WTC11 (cell line): ENCODE measurements around the gene IL20RA. TPM values are rescaled to one million over a fixed set of nuclear protein-coding genes. Genes with fewer than 3 reads are reported as not detected.

Experiments used
- ELF4 ChIP-seq: sonication (generic); formaldehyde crosslinking; IDR thresholded peaks from 2 replicates; pipeline ENCODE4 v1.8.1; 2022; ENCODE audit warnings: low read depth, mild to moderate bottlenecking, moderate library complexity, missing genetic modification reagents
- EMX1 ChIP-seq: fragments of 250-450 bp; sonication (Bioruptor Pico); IDR thresholded peaks from 2 replicates; pipeline ENCODE4 v1.8.0; 2021; ENCODE audit warnings: mild to moderate bottlenecking
- FOXJ3 ChIP-seq: sonication (generic); formaldehyde crosslinking; IDR thresholded peaks from 2 replicates; pipeline ENCODE4 v1.9.0; 2021; ENCODE audit warnings: missing genetic modification reagents, mild to moderate bottlenecking, borderline replicate concordance
- FOXP1 ChIP-seq: sonication (generic); formaldehyde crosslinking; IDR thresholded peaks from 2 replicates; pipeline ENCODE4 v1.8.0; 2022; ENCODE audit warnings: missing genetic modification reagents, mild to moderate bottlenecking, moderate library complexity, borderline replicate concordance
- HMGA2 ChIP-seq: fragments of 250-450 bp; sonication (Bioruptor Pico); IDR thresholded peaks from 2 replicates; pipeline ENCODE4 v1.4.0; 2021; ENCODE audit warnings: mild to moderate bottlenecking, moderate library complexity
- JAZF1 ChIP-seq: fragments of 250-450 bp; sonication (Bioruptor Pico); IDR thresholded peaks from 2 replicates; pipeline ENCODE4 v1.9.0; 2021; ENCODE audit warnings: moderate library complexity, mild to moderate bottlenecking, inconsistent platforms
- JUN ChIP-seq: sonication (generic); formaldehyde crosslinking; IDR thresholded peaks from 2 replicates; pipeline ENCODE4 v1.8.0; 2023; ENCODE audit warnings: mild to moderate bottlenecking, missing genetic modification reagents
- MXD4 ChIP-seq: fragments of 250-450 bp; sonication (Bioruptor Pico); IDR thresholded peaks from 2 replicates; pipeline ENCODE4 v1.8.0; 2021; ENCODE audit warnings: mild to moderate bottlenecking, moderate library complexity, borderline replicate concordance
- SMAD3 ChIP-seq: sonication (generic); formaldehyde crosslinking; IDR thresholded peaks from 2 replicates; pipeline ENCODE4 v1.8.0; 2022; ENCODE audit warnings: missing genetic modification reagents, mild to moderate bottlenecking, borderline replicate concordance
- TCF7 ChIP-seq: sonication (generic); formaldehyde crosslinking; IDR thresholded peaks from 2 replicates; pipeline ENCODE4 v1.8.0; 2022; ENCODE audit warnings: mild to moderate bottlenecking, low read depth, missing genetic modification reagents, moderate library complexity
- ZNF121 ChIP-seq: sonication (generic); formaldehyde crosslinking; IDR thresholded peaks from 2 replicates; pipeline ENCODE4 v1.8.0; 2023; ENCODE audit warnings: missing genetic modification reagents
- ZNF138 ChIP-seq: sonication (generic); formaldehyde crosslinking; conservative IDR thresholded peaks from 2 replicates; pipeline ENCODE4 v1.8.1; 2022; ENCODE audit warnings: mild to moderate bottlenecking, moderate library complexity, missing genetic modification reagents
- ZNF263 ChIP-seq: sonication (generic); formaldehyde crosslinking; IDR thresholded peaks from 2 replicates; pipeline ENCODE4 v1.8.1; 2022; ENCODE audit warnings: low read depth, mild to moderate bottlenecking, moderate library complexity, missing genetic modification reagents
- total RNA-seq: library from RNA; stranded (reverse); gene quantifications from 3 replicates; pipeline ENCODE4 v1.2.3, GENCODE V29; 2021
- TF ChIP-seq, protein P1 (sequence below): sonication (generic); formaldehyde crosslinking; IDR thresholded peaks from 2 replicates; pipeline ENCODE4 v1.8.0; 2022; ENCODE audit warnings: missing genetic modification reagents
- TF ChIP-seq, protein P2 (sequence below): sonication (generic); formaldehyde crosslinking; IDR thresholded peaks from 2 replicates; pipeline ENCODE4 v1.8.1; 2022; ENCODE audit warnings: low read depth, missing genetic modification reagents, borderline replicate concordance
- TF ChIP-seq, protein P3 (sequence below): sonication (generic); formaldehyde crosslinking; IDR thresholded peaks from 2 replicates; pipeline ENCODE4 v1.8.1; 2022; ENCODE audit warnings: mild to moderate bottlenecking, missing genetic modification reagents, moderate library complexity, borderline replicate concordance
- TF ChIP-seq, protein P4 (sequence below): sonication (generic); formaldehyde crosslinking; IDR thresholded peaks from 2 replicates; pipeline ENCODE4 v1.8.1; 2023; ENCODE audit warnings: mild to moderate bottlenecking, missing genetic modification reagents, moderate library complexity
- TF ChIP-seq, protein P5 (sequence below): fragments of 250-450 bp; sonication (Bioruptor Pico); IDR thresholded peaks from 2 replicates; pipeline ENCODE4 v1.9.0; 2021; ENCODE audit warnings: moderate library complexity, mild to moderate bottlenecking, inconsistent platforms, borderline replicate concordance
- TF ChIP-seq, protein P6 (sequence below): sonication (generic); formaldehyde crosslinking; IDR thresholded peaks from 2 replicates; pipeline ENCODE4 v1.8.1; 2022; ENCODE audit warnings: missing genetic modification reagents, borderline replicate concordance
- TF ChIP-seq, protein P7 (sequence below): fragments of 250-450 bp; sonication (Bioruptor Pico); IDR thresholded peaks from 2 replicates; pipeline ENCODE4 v1.9.0; 2021; ENCODE audit warnings: mild to moderate bottlenecking, borderline replicate concordance
- TF ChIP-seq, protein P8 (sequence below): sonication (generic); formaldehyde crosslinking; IDR thresholded peaks from 2 replicates; pipeline ENCODE4 v1.8.0; 2022; ENCODE audit warnings: mild to moderate bottlenecking, missing genetic modification reagents

The IL20RA gene
- total RNA-seq, 1 experiment from 2014 or later: 1.3 TPM

DNA sequence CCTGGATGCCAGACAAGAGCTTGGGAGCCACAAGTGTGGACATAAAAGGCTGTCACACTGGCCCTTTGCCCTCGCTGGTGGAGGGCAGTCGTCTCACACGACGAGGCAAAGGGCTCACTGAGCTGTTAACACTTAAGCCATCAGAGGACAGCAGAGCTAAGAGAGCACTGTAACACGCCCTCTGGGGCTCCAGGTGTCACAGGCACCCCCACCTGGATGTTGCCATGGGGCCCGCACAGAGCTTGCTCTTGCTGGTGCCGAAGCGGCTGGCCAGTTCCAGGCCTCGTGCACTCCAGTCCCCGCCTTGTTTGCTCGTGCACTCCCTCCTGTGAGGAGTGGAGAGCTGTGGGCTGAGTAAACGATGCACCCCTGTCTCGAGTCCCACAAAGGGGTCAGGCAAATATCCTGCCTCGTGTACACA lies 85.3 kb downstream of the IL20RA start (continued):
- TF ChIP-seq, protein P1, sequence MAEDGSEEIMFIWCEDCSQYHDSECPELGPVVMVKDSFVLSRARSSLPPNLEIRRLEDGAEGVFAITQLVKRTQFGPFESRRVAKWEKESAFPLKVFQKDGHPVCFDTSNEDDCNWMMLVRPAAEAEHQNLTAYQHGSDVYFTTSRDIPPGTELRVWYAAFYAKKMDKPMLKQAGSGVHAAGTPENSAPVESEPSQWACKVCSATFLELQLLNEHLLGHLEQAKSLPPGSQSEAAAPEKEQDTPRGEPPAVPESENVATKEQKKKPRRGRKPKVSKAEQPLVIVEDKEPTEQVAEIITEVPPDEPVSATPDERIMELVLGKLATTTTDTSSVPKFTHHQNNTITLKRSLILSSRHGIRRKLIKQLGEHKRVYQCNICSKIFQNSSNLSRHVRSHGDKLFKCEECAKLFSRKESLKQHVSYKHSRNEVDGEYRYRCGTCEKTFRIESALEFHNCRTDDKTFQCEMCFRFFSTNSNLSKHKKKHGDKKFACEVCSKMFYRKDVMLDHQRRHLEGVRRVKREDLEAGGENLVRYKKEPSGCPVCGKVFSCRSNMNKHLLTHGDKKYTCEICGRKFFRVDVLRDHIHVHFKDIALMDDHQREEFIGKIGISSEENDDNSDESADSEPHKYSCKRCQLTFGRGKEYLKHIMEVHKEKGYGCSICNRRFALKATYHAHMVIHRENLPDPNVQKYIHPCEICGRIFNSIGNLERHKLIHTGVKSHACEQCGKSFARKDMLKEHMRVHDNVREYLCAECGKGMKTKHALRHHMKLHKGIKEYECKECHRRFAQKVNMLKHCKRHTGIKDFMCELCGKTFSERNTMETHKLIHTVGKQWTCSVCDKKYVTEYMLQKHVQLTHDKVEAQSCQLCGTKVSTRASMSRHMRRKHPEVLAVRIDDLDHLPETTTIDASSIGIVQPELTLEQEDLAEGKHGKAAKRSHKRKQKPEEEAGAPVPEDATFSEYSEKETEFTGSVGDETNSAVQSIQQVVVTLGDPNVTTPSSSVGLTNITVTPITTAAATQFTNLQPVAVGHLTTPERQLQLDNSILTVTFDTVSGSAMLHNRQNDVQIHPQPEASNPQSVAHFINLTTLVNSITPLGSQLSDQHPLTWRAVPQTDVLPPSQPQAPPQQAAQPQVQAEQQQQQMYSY (CRISPR knock-in tag): no peak
- TF ChIP-seq JAZF1 (no peak), FOXJ3 (CRISPR knock-in tag) (no peak), EMX1 (CRISPR knock-in tag) (no peak), SMAD3 (CRISPR knock-in tag) (no peak), ZNF121 (CRISPR knock-in tag) (no peak), JUN (CRISPR knock-in tag) (peak; percentile 51; the same call in 1 of the 2 replicates), ZNF263 (no peak), FOXP1 (peak; percentile 74; the same call in 1 of the 2 replicates), TCF7 (no peak), MXD4 (CRISPR knock-in tag) (no peak), ELF4 (CRISPR knock-in tag) (no peak), HMGA2 (CRISPR knock-in tag) (no peak), ZNF138 (CRISPR knock-in tag) (no peak; the same call in 1 of the 2 replicates)
- TF ChIP-seq, protein P2, sequence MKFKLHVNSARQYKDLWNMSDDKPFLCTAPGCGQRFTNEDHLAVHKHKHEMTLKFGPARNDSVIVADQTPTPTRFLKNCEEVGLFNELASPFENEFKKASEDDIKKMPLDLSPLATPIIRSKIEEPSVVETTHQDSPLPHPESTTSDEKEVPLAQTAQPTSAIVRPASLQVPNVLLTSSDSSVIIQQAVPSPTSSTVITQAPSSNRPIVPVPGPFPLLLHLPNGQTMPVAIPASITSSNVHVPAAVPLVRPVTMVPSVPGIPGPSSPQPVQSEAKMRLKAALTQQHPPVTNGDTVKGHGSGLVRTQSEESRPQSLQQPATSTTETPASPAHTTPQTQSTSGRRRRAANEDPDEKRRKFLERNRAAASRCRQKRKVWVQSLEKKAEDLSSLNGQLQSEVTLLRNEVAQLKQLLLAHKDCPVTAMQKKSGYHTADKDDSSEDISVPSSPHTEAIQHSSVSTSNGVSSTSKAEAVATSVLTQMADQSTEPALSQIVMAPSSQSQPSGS (CRISPR knock-in tag): no peak
- TF ChIP-seq, protein P3, sequence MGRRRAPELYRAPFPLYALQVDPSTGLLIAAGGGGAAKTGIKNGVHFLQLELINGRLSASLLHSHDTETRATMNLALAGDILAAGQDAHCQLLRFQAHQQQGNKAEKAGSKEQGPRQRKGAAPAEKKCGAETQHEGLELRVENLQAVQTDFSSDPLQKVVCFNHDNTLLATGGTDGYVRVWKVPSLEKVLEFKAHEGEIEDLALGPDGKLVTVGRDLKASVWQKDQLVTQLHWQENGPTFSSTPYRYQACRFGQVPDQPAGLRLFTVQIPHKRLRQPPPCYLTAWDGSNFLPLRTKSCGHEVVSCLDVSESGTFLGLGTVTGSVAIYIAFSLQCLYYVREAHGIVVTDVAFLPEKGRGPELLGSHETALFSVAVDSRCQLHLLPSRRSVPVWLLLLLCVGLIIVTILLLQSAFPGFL (CRISPR knock-in tag): no peak
- TF ChIP-seq, protein P4, sequence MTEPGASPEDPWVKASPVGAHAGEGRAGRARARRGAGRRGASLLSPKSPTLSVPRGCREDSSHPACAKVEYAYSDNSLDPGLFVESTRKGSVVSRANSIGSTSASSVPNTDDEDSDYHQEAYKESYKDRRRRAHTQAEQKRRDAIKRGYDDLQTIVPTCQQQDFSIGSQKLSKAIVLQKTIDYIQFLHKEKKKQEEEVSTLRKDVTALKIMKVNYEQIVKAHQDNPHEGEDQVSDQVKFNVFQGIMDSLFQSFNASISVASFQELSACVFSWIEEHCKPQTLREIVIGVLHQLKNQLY (CRISPR knock-in tag): no peak
- TF ChIP-seq, protein P5, sequence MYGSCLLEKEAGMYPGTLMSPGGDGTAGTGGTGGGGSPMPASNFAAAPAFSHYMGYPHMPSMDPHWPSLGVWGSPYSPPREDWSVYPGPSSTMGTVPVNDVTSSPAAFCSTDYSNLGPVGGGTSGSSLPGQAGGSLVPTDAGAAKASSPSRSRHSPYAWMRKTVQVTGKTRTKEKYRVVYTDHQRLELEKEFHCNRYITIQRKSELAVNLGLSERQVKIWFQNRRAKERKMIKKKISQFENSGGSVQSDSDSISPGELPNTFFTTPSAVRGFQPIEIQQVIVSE: no peak
- TF ChIP-seq, protein P6, sequence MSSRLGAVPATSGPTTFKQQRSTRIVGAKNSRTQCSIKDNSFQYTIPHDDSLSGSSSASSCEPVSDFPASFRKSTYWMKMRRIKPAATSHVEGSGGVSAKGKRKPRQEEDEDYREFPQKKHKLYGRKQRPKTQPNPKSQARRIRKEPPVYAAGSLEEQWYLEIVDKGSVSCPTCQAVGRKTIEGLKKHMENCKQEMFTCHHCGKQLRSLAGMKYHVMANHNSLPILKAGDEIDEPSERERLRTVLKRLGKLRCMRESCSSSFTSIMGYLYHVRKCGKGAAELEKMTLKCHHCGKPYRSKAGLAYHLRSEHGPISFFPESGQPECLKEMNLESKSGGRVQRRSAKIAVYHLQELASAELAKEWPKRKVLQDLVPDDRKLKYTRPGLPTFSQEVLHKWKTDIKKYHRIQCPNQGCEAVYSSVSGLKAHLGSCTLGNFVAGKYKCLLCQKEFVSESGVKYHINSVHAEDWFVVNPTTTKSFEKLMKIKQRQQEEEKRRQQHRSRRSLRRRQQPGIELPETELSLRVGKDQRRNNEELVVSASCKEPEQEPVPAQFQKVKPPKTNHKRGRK (CRISPR knock-in tag): no peak
- TF ChIP-seq, protein P7, sequence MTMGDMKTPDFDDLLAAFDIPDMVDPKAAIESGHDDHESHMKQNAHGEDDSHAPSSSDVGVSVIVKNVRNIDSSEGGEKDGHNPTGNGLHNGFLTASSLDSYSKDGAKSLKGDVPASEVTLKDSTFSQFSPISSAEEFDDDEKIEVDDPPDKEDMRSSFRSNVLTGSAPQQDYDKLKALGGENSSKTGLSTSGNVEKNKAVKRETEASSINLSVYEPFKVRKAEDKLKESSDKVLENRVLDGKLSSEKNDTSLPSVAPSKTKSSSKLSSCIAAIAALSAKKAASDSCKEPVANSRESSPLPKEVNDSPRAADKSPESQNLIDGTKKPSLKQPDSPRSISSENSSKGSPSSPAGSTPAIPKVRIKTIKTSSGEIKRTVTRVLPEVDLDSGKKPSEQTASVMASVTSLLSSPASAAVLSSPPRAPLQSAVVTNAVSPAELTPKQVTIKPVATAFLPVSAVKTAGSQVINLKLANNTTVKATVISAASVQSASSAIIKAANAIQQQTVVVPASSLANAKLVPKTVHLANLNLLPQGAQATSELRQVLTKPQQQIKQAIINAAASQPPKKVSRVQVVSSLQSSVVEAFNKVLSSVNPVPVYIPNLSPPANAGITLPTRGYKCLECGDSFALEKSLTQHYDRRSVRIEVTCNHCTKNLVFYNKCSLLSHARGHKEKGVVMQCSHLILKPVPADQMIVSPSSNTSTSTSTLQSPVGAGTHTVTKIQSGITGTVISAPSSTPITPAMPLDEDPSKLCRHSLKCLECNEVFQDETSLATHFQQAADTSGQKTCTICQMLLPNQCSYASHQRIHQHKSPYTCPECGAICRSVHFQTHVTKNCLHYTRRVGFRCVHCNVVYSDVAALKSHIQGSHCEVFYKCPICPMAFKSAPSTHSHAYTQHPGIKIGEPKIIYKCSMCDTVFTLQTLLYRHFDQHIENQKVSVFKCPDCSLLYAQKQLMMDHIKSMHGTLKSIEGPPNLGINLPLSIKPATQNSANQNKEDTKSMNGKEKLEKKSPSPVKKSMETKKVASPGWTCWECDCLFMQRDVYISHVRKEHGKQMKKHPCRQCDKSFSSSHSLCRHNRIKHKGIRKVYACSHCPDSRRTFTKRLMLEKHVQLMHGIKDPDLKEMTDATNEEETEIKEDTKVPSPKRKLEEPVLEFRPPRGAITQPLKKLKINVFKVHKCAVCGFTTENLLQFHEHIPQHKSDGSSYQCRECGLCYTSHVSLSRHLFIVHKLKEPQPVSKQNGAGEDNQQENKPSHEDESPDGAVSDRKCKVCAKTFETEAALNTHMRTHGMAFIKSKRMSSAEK (CRISPR knock-in tag): no peak
- TF ChIP-seq, protein P8, sequence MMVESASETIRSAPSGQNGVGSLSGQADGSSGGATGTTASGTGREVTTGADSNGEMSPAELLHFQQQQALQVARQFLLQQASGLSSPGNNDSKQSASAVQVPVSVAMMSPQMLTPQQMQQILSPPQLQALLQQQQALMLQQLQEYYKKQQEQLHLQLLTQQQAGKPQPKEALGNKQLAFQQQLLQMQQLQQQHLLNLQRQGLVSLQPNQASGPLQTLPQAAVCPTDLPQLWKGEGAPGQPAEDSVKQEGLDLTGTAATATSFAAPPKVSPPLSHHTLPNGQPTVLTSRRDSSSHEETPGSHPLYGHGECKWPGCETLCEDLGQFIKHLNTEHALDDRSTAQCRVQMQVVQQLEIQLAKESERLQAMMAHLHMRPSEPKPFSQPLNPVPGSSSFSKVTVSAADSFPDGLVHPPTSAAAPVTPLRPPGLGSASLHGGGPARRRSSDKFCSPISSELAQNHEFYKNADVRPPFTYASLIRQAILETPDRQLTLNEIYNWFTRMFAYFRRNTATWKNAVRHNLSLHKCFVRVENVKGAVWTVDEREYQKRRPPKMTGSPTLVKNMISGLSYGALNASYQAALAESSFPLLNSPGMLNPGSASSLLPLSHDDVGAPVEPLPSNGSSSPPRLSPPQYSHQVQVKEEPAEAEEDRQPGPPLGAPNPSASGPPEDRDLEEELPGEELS (CRISPR knock-in tag): peak; percentile 50; the same call in 1 of the 2 replicates
